CD8-positive, alpha-beta memory T cell (primary cell): ENCODE results near the gene PITRM1. TPM values are rescaled to one million over a fixed set of nuclear protein-coding genes. Genes with fewer than 3 reads are reported as not detected.

Experiments used
- CTCF ChIA-PET: fragments of 350-600 bp; sonication (Branson Sonifier 250); formaldehyde crosslinking; loops from one replicate; lab custom pipeline; 2021; ENCODE audit warnings: antibody characterized with exemption; lab: Charles Lee
- POLR2A ChIA-PET: fragments of 350-600 bp; sonication (Branson Sonifier 250); formaldehyde crosslinking; loops from one replicate; lab custom pipeline; 2021; ENCODE audit warnings: antibody characterized with exemption; lab: Charles Lee
- DNase-seq, 5 donors: peaks; one replicate each; pipeline versions ENCODE4 v3.0.0 to v3.0.0-alpha.2; 2020 to 2022; ENCODE audit warnings: mixed read lengths in 1 of 5
- H3K27ac ChIP-seq: one replicate; pipeline ENCODE4 v1.7.0; 2013; ENCODE audit warnings: low read depth, mild to moderate bottlenecking, low read length, moderate library complexity
- H3K27me3 ChIP-seq: 2 replicates; pipeline ENCODE4 v1.7.0; 2013; ENCODE audit warnings: low read length, mild to moderate bottlenecking; ENCODE audit not compliant: insufficient read depth, poor library complexity, severe bottlenecking
- H3K36me3 ChIP-seq: 2 replicates; pipeline ENCODE4 v1.7.0; 2013; ENCODE audit warnings: mild to moderate bottlenecking, low read length, moderate library complexity; ENCODE audit not compliant: insufficient read depth
- H3K4me1 ChIP-seq: 2 replicates; pipeline ENCODE4 v1.7.0; 2013; ENCODE audit warnings: mild to moderate bottlenecking, low read length, moderate library complexity; ENCODE audit not compliant: insufficient read depth
- H3K4me3 ChIP-seq: 2 replicates; pipeline ENCODE4 v1.7.0; 2013; ENCODE audit warnings: mild to moderate bottlenecking, low read length
- H3K9me3 ChIP-seq: 2 replicates; pipeline ENCODE4 v1.7.0; 2013; ENCODE audit warnings: mild to moderate bottlenecking, low read length
- H3K27ac Mint-ChIP-seq, 8 donors: one replicate each; pipeline ENCODE4 v1.8.0; 2020 to 2021; ENCODE audit warnings: mixed read lengths in 8 of 8, mild to moderate bottlenecking in 6 of 8, inconsistent platforms in 3 of 8, moderate library complexity in 3 of 8
- H3K27me3 Mint-ChIP-seq, 2 donors: one replicate each; pipeline ENCODE4 v1.8.0; 2020 to 2021; ENCODE audit warnings: mixed read lengths in 2 of 2, mild to moderate bottlenecking in 1 of 2, moderate library complexity in 1 of 2
- H3K36me3 Mint-ChIP-seq, 3 donors: one replicate each; pipeline ENCODE4 v1.8.0; 2020 to 2021; ENCODE audit warnings: mixed read lengths in 3 of 3, inconsistent platforms in 1 of 3, mild to moderate bottlenecking in 1 of 3
- H3K4me1 Mint-ChIP-seq, 3 donors: one replicate each; pipeline ENCODE4 v1.8.0; 2020 to 2021; ENCODE audit warnings: mixed read lengths in 3 of 3, inconsistent platforms in 1 of 3, mild to moderate bottlenecking in 1 of 3
- H3K4me3 Mint-ChIP-seq, 7 donors: one replicate each; pipeline ENCODE4 v1.8.0; 2020 to 2021; ENCODE audit warnings: mixed read lengths in 7 of 7, mild to moderate bottlenecking in 6 of 7, moderate library complexity in 4 of 7, inconsistent platforms in 2 of 7
- H3K9me3 Mint-ChIP-seq, 5 donors: one replicate each; pipeline ENCODE4 v1.8.0; 2020 to 2022; ENCODE audit warnings: mixed read lengths in 5 of 5, mild to moderate bottlenecking in 3 of 5, moderate library complexity in 2 of 5, inconsistent platforms in 1 of 5
- polyA plus RNA-seq: library from polyadenylated mRNA; unstranded; fragments of 300-500 nt; fragmentation: Illumina TruSeq; gene quantifications from one replicate; pipeline ENCODE4 v1.2.3, GENCODE V29; 2021
- total RNA-seq, 2 experiments: library from RNA; stranded (reverse); gene quantifications; one replicate each; pipeline ENCODE4 v1.2.3, GENCODE V29; 2021

PITRM1 gene
- total and polyA plus RNA-seq, 3 experiments from 2014 or later = 49.1 to 132 (median 132) TPM

DNA sequence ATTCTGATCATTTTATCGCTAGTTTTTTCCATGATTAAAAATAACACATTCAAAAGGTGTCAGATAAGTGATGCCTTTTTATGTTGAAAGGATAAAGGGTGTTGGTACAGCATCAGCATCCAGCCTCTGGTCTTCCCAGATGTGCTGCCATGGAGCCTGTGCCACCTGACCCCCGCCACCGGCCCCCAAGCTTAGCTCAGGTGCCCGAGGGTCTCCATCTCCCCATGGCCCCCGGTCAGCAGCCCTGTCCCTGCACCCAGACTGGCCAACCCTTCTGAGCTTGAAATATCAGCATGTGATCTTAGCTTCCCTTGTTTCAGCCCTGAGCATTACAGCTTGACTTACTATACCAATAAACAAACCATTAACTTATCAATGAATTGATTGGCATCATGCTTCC lies 80.7 kb downstream of the PITRM1 start:
- POLR2A ChIA-PET = no interaction called here

DNA sequence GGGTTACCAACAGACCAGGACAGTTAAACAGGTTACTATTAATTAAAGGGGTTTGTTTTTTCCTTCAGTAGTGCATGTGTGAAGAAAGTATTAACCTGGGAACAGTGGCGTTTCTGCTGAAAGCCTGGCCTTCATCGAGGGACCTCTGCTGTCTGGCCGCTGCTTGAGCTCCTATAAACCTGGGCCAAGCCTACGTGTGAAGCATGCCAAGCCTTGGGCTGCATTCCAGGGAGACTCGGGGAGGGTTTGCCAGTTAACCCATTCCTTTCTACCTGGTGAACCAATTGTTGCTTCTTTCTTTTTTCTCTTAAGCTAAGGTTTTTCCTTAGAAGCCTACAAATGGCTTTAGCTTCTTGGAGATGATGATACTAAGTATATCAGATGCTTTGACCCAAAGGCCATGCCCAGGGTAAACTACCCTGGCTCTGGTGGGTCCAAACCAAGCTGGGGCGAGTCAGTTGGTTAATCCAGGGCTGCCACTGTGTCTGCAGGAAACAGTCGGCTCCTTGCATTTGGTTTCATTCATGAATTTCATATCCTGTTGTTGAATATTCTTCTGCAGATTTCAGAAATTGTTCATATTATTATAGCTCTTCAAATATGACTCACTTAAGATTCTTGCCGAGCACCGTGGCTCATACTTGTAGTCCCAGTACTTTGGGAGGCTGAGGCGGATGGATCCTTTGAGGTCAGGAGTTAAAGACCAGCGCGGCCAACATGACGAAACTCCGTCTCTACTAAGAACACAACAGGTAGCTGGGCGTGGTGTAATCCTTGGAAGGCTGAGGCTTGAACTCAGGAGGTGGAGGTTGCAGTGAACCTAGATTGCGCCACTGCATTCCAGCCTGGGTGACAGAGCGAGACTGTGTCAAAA lies 81.4 kb downstream of the PITRM1 start:
- Mint-ChIP-seq H3K27ac (peak overlapping the region in 5 of 8 donors; percentile 14 to 76 (median 57)), H3K9me3 (no peaks in the 10 kb centered on the region), H3K36me3 (peaks cover 4 to 34% (median 11%) of the 10 kb centered on the region in 3 donors), H3K4me3 (peak overlapping the region in 3 of 7 donors; percentile 44 to 60 (median 49)), H3K4me1 (peaks cover 51 to 78% (median 77%) of the 10 kb centered on the region in 3 donors), H3K27me3 (no peaks in the 10 kb centered on the region)
- Histone ChIP-seq H3K27ac (no peak overlapping the region), H3K36me3 (peaks cover 4% of the 10 kb centered on the region), H3K4me1 (peaks cover 17% of the 10 kb centered on the region), H3K27me3 (no peaks in the 10 kb centered on the region), H3K9me3 (no peaks in the 10 kb centered on the region), H3K4me3 (no peak overlapping the region)
- ChIA-PET CTCF (interaction anchor here (1.2 kb wide), 2 partner anchors 11 to 26 kb away, joined by 3 read pairs; no protein-coding TSS in a partner anchor), POLR2A (no interaction called here)
- DNase-seq = no peak

More for the DNA sequence above, 80.7 kb downstream of the PITRM1 start:
- Mint-ChIP-seq H3K36me3 (peaks cover 4 to 26% (median 10%) of the 10 kb centered on the region in 3 donors), H3K27me3 (no peaks in the 10 kb centered on the region), H3K4me1 (peaks cover 54 to 73% (median 71%) of the 10 kb centered on the region in 3 donors), H3K27ac (peak overlapping the region in 4 of 8 donors; percentile 3 to 58 (median 14)), H3K4me3 (no peak overlapping the region), H3K9me3 (no peaks in the 10 kb centered on the region)
- H3K27ac ChIP-seq = no peak overlapping the region
- no peaks in the 10 kb centered on the region for H3K27me3 ChIP-seq
- H3K9me3 ChIP-seq = no peaks in the 10 kb centered on the region
- peaks cover 21% of the 10 kb centered on the region for H3K4me1 ChIP-seq
- no peak for DNase-seq
- CTCF ChIA-PET = interaction anchor here (1.2 kb wide), 1 partner anchor 22 kb away, joined by 3 read pairs; no protein-coding TSS in a partner anchor
- H3K36me3 ChIP-seq = no peaks in the 10 kb centered on the region
- H3K4me3 ChIP-seq = no peak overlapping the region

DNA sequence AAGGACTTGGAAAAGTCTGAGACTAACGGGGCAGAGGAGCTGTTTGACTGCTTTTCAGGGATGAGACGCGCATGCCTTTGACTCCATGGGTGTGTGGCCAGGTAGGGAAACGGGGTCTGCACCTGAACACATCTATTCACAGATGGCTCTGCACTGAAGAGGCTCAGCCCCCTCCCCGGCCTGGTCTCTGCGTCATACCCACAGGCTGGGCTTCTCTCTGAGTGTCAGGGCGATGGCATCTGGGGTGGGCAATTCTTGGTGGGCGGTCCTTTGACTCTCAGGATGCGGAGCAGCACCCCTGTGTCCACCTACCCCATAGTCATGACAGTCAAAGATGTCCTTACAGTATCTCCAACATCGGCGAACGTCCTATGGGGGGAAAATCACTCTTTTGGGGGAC lies 82.2 kb downstream of the PITRM1 start:
- peaks cover 45 to 75% (median 74%) of the 10 kb centered on the region in 3 donors for H3K4me1 Mint-ChIP-seq

More for the DNA sequence above, 82.2 kb downstream of the PITRM1 start:
- H3K4me3 ChIP-seq = no peak overlapping the region
- no peak for DNase-seq
- no peaks in the 10 kb centered on the region for H3K27me3 ChIP-seq
- peak overlapping the region in 3 of 8 donors; percentile 17 to 78 (median 27) for H3K27ac Mint-ChIP-seq
- H3K36me3 Mint-ChIP-seq = peaks cover 4 to 39% (median 11%) of the 10 kb centered on the region in 3 donors
- POLR2A ChIA-PET = no interaction called here
- no peaks in the 10 kb centered on the region for H3K9me3 ChIP-seq
- H3K36me3 ChIP-seq = peaks cover 4% of the 10 kb centered on the region
- peak overlapping the region in 1 of 7 donors; percentile 12 for H3K4me3 Mint-ChIP-seq
- H3K27me3 Mint-ChIP-seq = no peaks in the 10 kb centered on the region
- no peak overlapping the region for H3K27ac ChIP-seq
- CTCF ChIA-PET = interaction anchor here (1.2 kb wide), 2 partner anchors 10 to 26 kb away, joined by 3 read pairs; no protein-coding TSS in a partner anchor
- no peaks in the 10 kb centered on the region for H3K9me3 Mint-ChIP-seq
- peaks cover 12% of the 10 kb centered on the region for H3K4me1 ChIP-seq

Other genes with a start within 250 kb of the PITRM1 start
- gene PFKP, start 105.2 kb downstream of the PITRM1 start, total RNA-seq = 100 to 1,000 TPM; 180 to 187 TPM
- 61.6 TPM for gene PFKP, start 105.2 kb downstream of the PITRM1 start, polyA plus RNA-seq